Tibial artery (tissue), 4 donors: ENCODE data around the gene IFT81.
"Not testable (repeated sequence)": the region's sequence is repeated elsewhere in the genome, so short reads cannot be mapped to it uniquely, and the experiment has no call there.

ENCODE experiments used
- DNase-seq, 2 donors: peaks; one replicate each; pipeline ENCODE4 v3.0.0-alpha.2; 2019
- H3K27ac ChIP-seq, 2 donors: fragments of 200-600 bp; sonication (generic) in 1 of 2; 1 replicate in 1 of 2; 2 replicates in 1 of 2; pipeline ENCODE4 v1.5.1; 2018 to 2019; ENCODE audit warnings: mild to moderate bottlenecking in 1 of 2
- H3K27me3 ChIP-seq, 2 donors: fragments of 200-600 bp; sonication (generic) in 1 of 2; one replicate each; pipeline versions ENCODE4 v1.5.1 to v1.6.0; 2016 to 2019
- H3K36me3 ChIP-seq, 3 donors: fragments of 200-600 bp; sonication (generic) in 2 of 3; one replicate each; pipeline ENCODE4 v1.5.1; 2016 to 2019; ENCODE audit warnings: mild to moderate bottlenecking in 2 of 3
- H3K4me1 ChIP-seq, 4 donors: fragments of 200-600 bp; sonication (generic) in 2 of 4; 1 replicate in 3 of 4; 2 replicates in 1 of 4; pipeline ENCODE4 v1.5.1; 2016 to 2019
- H3K4me3 ChIP-seq, 2 donors: fragments of 200-600 bp; sonication (generic) in 1 of 2; 1 replicate in 1 of 2; 2 replicates in 1 of 2; pipeline ENCODE4 v1.5.1; 2018 to 2019; ENCODE audit warnings: mild to moderate bottlenecking in 2 of 2
- H3K9me3 ChIP-seq, 3 donors: fragments of 200-600 bp; sonication (generic) in 1 of 3; one replicate each; pipeline ENCODE4 v1.5.1; 2016 to 2019
- CTCF ChIP-seq, 2 experiments: fragments of 200-600 bp in 1 of 2; fragments of 450-650 bp in 1 of 2; IDR thresholded peaks; one replicate each; pipeline ENCODE4 v1.5.1; 2017 to 2019; ENCODE audit warnings: antibody characterized with exemption in 2 of 2, mild to moderate bottlenecking in 1 of 2, moderate library complexity in 1 of 2
- intact Hi-C: fragments of 100-400 bp; cut with DNase I; formaldehyde crosslinking; loops from one replicate; pipeline ENCODE4 v1.15.0; 2023; ENCODE audit warnings: low total_unique reads

Gene IFT81

GRCh38 chr12:110080410-110080809 is 43.7 kb upstream of the IFT81 start:
- Histone ChIP-seq H3K27ac (no peak overlapping the region), H3K9me3 (no peaks in the 10 kb centered on the region), H3K4me3 (no peak overlapping the region), H3K36me3 (no peaks in the 10 kb centered on the region), H3K27me3 (no peaks in the 10 kb centered on the region), H3K4me1 (no peaks in the 10 kb centered on the region)
- DNase-seq, result no peak
- intact Hi-C loops, result loop anchor here (10.0 kb wide), 1 partner anchor 66 kb away; no protein-coding TSS in a partner anchor
- no peak for TF ChIP-seq CTCF (IDR thresholded peaks at IDR 0.05)

DNA sequence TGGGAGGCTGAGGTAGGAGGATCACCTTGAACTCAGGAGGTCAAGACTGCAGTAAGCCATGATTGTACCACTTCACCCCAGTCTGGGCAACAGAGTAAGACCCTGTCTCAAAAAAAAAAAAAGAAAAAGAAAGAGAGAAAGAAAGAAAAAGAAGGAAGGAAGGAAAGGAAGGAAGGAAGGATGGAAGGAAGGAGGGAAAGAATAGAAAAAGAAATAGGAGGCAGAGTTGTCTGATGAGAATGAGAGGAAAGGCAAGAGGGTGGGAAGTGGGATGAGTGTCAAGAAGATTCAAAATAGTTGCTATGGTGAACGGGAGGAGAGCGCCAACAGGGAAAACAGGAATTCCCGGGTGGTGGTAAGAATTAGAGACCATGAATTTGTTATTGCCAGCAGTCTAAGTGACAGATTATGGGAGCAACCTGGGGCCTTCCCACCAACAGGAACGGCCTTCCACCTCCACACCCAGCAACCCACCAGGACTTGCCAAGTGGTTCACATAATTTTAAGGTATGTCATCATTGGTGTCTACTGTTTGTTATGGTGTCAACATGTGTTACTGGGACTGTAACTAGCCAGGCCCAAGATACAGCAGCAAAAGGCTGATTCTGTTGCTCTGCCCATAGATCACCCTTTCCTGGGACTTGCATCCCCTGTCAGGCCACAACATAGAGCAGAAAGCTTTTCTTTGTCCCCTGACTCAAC is 39.7 kb upstream of the IFT81 start:
- intact Hi-C loops, result loop anchor here (10.0 kb wide), 1 partner anchor 70 kb away; no protein-coding TSS in a partner anchor

GRCh38 chr12:110088216-110088615 is 35.9 kb upstream of the IFT81 start:
- not testable (repeated sequence) for H3K36me3 ChIP-seq, H3K27ac ChIP-seq, H3K27me3 ChIP-seq, H3K4me1 ChIP-seq, DNase-seq, H3K9me3 ChIP-seq, H3K4me3 ChIP-seq
- intact Hi-C loops, result loop anchor here (10.0 kb wide), 1 partner anchor 73 kb away; no protein-coding TSS in a partner anchor

More for the DNA sequence above, 39.7 kb upstream of the IFT81 start:
- no peaks in the 10 kb centered on the region for H3K9me3 ChIP-seq
- DNase-seq, result no peak
- no peak overlapping the region for H3K27ac ChIP-seq
- no peak overlapping the region for H3K4me3 ChIP-seq
- H3K36me3 ChIP-seq, result no peaks in the 10 kb centered on the region
- peaks cover 0 to 2% of the 10 kb centered on the region in 2 donors for H3K27me3 ChIP-seq
- no peak for TF ChIP-seq CTCF (IDR thresholded peaks at IDR 0.05)
- H3K4me1 ChIP-seq, result no peaks in the 10 kb centered on the region

DNA sequence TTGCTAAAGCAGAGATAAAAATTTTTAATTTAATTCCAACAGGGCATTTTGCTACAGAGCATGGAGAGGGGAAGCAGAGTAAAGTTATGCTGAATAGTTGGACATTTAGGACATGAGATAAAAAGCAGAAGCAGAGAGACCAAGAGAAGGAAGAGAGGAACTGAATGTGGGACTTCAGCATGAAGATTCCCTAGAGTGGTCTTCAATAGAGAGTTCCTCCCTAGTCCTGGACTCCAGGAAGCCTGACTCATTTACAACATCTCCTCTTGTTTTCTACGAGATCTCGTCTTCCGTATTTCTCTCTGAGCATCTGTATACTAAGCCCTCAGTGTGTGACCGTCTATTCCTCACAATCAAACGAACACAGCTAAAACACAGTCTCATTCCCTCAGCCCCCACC is 35.2 kb upstream of the IFT81 start:
- Histone ChIP-seq H3K4me1 (no peaks in the 10 kb centered on the region), H3K27me3 (peaks cover 0 to 2% of the 10 kb centered on the region in 2 donors), H3K27ac (no peak overlapping the region), H3K4me3 (no peak overlapping the region), H3K9me3 (no peaks in the 10 kb centered on the region), H3K36me3 (no peaks in the 10 kb centered on the region)
- no peak for DNase-seq
- no peak for TF ChIP-seq CTCF (IDR thresholded peaks at IDR 0.05)
- intact Hi-C loops, result loop anchor here (10.0 kb wide), 1 partner anchor 74 kb away; no protein-coding TSS in a partner anchor

DNA sequence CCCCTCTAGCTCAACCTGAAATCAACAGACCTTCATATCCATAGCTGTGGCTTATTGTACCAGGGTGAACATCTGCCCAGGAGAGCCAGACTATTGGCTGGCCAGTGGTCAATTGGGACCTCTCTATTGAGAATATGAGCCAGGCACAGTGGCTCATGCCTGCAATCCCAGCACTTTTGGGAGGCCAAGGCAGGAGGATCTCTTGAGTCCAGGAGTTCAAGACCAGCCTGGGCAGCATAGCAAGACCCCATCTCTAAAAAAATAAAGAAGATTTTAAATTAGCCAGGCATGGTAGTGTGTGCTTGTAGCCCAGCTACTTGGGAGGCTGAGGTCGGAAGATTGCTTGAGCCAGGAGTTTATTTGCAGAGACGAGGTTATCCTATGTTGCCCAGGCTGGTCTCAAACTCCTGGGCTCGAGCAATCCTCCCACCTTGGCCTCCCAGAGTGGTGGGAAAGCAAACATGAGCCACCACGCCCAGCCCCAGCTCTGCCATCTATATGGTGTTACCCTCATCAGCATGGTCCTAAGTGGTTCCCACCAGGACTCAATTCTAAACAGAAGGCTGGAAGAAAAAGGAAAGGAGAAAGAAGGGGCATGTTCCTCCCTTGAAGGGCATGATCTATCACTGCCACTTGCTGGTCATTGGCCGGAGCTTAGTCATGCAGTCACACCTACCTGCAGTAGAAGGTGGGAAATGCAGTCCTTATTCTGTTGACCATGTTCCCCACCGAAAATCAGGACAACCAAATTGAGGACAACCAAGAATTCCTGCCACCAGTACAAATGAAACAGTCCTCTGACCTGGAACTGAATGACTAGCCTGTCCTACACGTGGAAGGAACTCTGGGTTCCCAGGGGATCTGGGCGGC is 33.7 kb upstream of the IFT81 start:
- Histone ChIP-seq H3K9me3 (no peaks in the 10 kb centered on the region), H3K36me3 (no peaks in the 10 kb centered on the region), H3K27ac (no peak overlapping the region), H3K4me3 (no peak overlapping the region), H3K27me3 (peaks cover 0 to 2% of the 10 kb centered on the region in 2 donors), H3K4me1 (no peaks in the 10 kb centered on the region)
- no peak for TF ChIP-seq CTCF (IDR thresholded peaks at IDR 0.05)
- intact Hi-C loops, result loop anchor here (5.0 kb wide), 1 partner anchor 337 kb away; no protein-coding TSS in a partner anchor
- DNase-seq, result no peak
